GM12875 (cell line): ENCODE data around the gene POC1B.
A peak's percentile ranks its signal among the peaks of the same experiment; 100 is the strongest.
"Not testable (repeated sequence)": the region's sequence is repeated elsewhere in the genome, so short reads cannot be mapped to it uniquely, and the experiment has no call there.

Experiments
- H3K4me3 ChIP-seq: one replicate; pipeline ENCODE4 v1.5.1; 2011; ENCODE audit warnings: low read depth, low read length, control low read depth
- TF ChIP-seq, protein P1 (sequence below): IDR thresholded peaks from 2 replicates; pipeline ENCODE4 v1.5.1; 2011; ENCODE audit warnings: low read depth, mild to moderate bottlenecking, control low read depth, inconsistent platforms, low read length, moderate library complexity, borderline replicate concordance; ENCODE audit not compliant: insufficient read depth

The POC1B gene

DNA sequence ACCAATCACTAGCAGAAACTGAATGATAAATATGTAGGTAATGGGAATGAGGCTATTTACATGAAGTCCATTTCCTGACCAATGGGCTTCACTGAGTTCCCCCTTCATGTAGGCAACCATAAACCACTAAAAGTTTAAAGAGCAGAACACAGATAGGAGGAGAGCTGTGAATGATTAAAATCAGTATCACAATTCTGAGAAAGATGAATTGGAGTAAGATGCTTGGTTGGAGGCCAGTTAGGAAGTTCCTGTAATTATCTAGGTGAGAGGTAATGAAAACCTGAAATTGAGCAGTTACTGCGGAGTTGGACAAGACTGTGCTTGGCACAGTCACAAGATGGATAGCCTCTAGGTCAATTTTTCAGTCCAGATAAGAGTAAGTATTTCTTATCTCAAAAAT is 57.8 kb downstream of the POC1B start:
- TF ChIP-seq, protein P1, sequence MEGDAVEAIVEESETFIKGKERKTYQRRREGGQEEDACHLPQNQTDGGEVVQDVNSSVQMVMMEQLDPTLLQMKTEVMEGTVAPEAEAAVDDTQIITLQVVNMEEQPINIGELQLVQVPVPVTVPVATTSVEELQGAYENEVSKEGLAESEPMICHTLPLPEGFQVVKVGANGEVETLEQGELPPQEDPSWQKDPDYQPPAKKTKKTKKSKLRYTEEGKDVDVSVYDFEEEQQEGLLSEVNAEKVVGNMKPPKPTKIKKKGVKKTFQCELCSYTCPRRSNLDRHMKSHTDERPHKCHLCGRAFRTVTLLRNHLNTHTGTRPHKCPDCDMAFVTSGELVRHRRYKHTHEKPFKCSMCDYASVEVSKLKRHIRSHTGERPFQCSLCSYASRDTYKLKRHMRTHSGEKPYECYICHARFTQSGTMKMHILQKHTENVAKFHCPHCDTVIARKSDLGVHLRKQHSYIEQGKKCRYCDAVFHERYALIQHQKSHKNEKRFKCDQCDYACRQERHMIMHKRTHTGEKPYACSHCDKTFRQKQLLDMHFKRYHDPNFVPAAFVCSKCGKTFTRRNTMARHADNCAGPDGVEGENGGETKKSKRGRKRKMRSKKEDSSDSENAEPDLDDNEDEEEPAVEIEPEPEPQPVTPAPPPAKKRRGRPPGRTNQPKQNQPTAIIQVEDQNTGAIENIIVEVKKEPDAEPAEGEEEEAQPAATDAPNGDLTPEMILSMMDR: no peak
- H3K4me3 ChIP-seq: no peak overlapping the region

DNA sequence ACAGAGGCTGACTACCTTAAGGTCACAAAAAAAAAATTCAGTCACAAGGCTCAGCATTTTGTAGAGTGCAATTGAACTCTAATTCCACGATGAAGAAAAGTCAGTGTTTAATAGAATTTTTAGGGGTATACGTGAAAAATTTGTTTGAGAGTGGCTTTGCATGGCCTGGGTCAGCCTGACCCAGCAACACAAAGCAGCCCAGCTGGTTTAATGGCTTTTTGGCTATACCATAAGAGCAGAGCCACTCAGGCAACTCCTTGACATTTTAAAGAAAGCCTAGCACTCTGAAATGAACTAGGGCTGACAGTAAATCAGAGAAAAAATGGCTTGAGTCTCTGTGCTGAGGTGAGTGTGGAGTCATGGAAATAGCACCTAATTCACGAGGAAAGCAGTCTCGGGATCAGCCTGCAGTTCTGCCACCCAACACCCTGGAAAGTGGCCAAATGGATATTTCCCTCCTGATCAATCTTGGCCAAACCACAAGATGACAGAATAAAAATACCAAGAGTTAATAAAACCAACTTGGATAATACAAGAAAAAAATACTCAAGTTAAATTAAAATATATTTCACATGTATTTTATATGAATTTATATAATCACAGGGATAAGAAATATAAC is 60.8 kb downstream of the POC1B start:
- TF ChIP-seq, protein P1: no peak
- H3K4me3 ChIP-seq: no peak overlapping the region

DNA sequence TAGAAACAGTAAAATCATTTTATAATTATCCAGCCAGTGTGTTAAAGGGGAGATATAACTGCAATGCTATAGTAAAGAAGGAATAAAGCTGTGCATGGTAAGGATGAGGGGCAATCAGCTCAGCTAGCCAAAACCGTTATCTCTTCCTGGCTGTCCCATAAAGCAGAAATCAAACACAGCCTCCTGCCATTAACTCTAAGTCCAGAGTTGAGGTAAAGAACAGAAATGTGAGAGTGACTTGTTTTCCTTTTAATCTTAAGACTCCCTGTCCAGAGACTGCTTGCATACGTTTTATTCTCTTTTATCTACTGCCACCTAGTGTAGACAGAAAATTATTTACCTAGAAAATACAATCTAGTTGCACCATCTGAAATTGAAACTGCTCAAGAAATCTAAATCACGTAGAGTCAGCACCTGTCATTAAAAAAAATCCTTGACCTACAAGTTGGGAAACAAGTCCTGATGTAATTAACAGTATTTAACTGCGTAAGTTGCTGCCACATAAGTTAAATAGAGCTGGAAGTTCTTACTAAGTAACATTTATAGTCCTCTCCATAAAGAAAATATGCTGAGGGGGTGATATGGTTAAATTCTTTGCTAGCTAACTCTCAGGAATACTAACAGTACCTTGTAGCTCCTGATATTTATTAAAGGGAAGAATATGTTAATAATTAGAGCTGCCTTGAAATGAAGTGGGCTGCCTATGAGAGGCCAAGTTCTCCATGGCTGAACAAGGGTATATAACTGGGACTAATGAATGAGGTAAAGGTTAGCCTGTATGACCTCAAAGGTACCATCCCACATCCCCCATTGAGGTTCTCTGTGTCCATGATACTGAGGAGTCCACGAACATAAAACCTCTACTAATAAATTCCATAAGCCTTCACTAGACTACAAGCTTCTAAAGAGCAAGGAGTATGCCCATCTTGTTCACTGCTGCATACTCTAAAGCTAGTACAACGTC is 63.9 kb downstream of the POC1B start:
- TF ChIP-seq, protein P1: 0 out of 2 replicates have a peak, but pooled peaks have one; percentile 14
- no peak overlapping the region for H3K4me3 ChIP-seq

DNA sequence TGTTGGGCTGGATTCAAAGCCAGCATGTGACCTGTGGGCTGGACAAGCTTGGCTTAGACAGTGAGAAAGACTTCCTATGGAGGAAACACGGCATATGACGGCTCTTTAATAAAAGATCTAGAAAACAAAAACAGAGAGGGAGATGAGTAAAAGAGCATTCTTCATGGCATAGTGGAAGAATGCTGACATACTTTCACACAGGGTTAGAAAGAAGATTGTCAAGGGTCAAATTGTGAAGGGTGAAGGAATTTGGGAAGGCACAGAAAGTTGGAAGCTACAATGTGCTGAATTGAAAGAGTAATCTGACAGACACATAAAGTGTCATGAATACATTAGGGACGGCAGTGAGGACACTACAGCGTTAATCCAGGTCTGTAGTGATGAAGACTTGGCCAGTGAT is 64.7 kb downstream of the POC1B start:
- no peak overlapping the region for H3K4me3 ChIP-seq
- TF ChIP-seq, protein P1: no peak

DNA sequence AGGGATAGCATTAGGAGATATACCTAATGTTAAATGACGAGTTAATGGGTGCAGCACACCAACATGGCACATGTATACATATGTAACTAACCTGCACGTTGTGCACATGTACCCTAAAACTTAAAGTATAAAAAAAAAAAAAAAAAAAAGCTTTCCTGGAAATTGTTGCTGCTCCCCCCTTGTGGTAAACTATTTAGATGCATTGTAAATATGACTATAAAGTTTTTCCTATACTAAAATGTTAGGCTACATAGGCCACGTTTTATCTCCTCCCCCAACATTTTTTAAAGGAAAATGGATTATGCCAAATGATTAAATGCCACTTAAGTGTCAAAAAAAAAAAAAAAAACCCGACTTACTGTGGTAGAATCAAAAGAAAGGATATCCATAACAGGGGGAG is 66.6 kb downstream of the POC1B start:
- not testable (repeated sequence) for H3K4me3 ChIP-seq

DNA sequence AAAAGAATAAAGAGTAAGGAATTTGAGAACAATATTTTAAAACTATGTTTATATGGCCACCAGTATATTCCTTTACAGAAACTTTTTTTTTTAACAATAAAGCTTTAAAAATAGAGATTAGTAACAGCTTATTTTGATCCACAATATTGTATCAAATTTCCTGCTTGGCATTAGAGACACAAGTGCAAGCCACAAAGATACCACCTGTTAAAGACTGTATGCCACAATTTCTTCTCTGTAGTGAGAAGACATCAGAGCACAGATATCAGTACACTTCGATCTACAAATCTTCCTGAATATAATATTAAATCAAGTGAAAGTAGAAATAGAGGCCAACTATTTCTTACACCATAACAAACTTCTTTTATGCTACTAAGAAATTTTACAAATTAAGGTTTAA is 69.3 kb downstream of the POC1B start:
- TF ChIP-seq, protein P1: no peak
- no peak overlapping the region for H3K4me3 ChIP-seq

DNA sequence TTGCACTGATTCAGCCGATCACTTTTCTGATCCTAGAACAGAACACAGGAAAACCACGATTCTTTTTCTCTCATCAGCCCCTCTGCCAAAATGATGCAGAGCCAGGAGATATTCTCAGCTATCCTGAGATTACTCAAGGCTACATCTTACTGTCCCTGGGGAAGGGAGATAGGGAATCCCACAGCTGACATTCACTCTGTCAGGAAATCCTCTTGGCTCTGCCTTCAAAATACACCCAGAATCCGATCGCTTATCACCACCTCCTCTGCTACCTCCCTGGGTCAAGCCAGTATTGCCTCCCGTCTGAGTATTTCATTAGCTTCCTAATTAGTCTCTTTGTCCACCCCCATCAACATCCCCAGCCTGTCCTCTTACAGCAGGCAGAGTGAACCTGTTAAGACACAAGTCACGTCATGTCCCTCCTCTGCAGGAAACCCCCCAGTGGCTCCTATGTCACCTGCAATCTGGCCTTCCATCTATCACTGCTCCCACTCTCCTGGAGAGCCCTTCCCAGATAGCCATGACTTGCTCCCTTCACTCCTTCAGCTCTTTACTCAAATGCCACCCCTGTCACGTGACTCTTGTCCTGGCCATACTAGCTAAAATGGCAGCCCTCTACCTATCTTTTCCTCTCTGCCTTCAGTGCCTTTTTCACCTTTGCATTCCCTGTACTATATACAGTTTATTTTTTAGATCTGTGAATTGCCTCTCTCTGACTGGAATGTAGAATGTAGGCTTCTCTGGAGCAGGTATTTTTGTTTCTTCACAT is 71.6 kb downstream of the POC1B start:
- H3K4me3 ChIP-seq: no peak overlapping the region
- TF ChIP-seq, protein P1: no peak
